Medulla oblongata (tissue), 1 donor: ENCODE results near the gene SBF1.

Source experiments
- DNase-seq: peaks from one replicate; pipeline ENCODE4 v3.0.0-alpha.2; 2015; ENCODE audit errors: extremely low spot score

SBF1 gene

DNA sequence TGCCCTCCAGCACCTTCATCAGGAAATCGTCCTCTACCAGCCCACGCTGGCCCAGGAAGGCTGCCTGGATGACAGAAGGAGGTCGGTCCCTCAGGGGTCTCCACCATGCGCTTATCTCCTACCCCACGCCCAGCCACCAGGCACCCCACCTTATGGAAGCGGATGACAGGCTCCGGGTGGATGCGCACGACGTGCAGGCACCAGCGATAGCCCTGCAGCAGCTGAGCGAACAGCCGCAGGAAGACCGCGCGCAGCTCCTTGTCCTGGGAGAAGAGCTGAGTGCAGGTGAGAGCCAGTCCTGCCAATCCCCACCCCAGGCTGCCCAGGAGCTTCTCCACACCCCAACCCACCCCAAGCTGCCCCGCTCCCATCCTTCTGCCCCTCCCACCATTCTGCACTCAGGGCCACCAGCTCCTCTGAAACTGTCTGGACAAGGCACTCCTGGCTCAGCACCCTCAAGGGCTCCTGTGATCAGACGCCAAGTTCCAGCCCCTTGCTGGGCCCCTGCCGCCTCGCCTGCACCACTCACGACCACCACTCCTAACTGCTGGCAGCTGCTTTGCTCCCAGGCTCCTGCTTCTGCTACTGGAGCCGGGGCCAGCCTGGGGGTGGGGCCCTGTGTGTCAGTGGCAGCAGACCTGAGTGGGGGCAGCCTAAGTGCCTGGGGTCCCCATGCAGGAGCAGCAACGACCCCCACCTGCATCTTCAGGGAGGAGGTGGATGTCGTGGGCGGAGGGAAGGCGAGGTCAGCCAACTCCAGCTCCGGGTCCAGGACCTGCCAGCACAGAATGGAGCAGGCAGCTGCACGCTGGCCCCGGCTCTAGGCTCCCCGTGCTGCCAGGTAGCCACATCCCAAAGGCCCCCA, 9.5 kb downstream of the SBF1 start:
- no peak for DNase-seq

DNA sequence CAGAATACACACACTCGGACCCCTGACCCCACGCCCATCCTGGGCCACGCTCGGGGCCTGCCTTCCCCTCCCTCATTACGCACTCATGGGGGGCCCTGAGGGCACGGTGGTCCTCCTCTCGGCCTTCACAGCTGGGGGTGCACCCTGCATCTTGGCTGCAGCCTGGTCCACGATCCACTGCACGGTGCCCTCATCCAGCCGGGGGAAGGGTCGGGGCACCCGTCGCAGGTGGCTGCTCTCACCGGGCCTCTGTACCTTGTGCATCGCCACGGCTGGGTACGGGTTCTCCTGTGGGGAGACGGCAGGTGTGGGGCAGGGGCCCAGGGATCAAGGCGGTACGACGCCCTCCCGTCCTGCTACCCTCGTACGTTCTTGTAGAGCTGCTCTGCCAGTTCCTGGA, 10.4 kb downstream of the SBF1 start:
- DNase-seq: no peak

DNA sequence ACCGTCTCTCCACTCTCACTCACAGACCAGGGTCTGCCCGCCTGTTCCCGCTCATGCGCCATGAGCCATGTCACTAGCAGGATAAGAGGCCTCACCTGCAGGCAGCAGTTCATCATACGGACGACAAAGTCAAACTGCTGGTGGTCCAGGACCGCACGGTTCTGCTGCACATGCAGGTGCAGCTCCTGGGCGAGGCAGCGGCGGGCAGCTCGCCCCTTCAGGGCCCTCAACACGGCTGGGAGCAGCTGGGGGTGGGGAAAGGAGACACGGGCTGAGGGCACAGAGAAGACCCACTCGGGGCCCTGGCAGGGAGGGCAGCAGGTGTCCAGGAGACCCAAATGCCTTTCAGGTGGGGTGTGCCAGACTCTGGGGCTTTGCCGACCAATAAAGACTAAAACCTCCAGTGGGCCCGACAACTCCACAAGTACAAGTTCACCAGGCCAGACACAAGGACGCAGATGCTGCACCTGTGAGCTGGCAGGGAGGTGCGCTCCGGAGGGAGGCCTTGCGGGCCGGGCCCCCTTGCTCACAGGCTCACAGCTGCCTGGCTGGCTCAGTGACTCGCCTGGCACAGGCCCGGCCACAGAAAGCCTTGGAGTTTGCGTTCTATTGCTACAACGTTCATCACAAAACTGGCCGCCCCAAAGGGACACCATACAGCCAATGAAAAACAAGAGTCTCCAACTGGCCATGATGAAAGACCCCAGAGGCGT, 11.5 kb downstream of the SBF1 start:
- DNase-seq: no peak

DNA sequence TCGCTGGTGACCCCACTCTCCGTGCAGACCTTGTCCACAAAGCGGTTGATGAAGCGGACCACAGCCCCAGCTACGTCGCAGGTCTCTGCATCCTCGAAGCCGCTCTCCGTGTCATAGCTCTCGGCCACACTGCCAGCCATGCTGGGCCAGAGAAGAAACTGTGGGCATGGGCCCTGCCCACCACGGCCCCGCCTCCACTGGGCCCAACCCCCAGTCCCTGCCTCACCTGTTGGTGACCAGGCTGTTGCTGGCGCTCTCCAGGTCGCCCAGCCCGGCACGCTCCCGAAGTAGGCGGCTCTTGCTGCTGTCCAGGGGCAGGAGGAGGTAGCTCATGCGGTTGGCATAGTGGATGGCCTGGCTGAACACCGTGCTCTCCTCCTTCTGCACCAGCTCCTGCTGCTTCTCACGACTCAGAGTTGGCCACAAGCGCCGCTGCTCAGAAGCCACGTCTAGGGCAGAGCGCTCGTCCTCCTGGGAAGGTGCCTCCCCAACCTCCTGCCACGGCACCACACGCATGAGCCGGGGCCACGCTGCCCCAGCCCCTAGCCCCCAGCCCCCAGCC, 12.8 kb downstream of the SBF1 start:
- no peak for DNase-seq

DNA sequence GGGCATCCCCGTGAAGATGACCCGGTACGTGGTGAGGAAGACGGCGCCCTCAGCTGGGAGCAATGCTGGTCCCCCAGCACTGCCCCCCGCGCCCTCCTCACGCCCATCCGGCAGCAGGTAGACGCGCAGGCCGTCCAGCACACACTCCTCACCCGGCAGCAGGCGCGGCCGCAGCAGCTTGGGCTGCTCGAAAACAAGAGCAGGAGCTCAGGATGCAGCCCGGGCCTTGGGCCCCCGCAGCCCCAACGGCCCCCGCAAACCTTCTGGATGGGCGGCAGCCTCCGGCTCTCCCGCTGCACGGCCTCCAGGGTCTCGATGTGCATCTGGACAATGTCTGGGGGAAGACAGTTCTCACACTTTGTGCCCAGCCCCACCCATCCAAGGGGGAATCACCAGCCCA, 13.3 kb downstream of the SBF1 start:
- no peak for DNase-seq

DNA sequence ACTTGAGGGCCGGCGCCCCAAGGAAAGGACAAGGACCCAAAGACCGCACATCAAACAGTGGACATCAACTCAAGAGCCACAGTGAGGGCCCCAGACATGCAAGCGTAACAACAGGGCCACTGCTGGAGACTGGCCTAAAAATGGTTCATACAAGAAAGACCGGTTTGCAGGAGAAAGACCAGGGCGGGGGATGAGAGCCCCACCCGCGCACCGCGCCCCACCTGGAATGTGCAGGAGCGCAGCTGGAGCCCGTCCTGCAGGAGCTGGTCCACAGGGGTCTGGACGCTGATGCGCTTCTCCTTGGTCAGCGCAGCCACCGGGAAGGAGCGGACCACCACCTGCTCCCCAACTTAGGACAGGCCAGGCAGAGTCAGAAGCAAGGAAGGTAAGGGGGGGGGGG, 13.9 kb downstream of the SBF1 start:
- no peak for DNase-seq

DNA sequence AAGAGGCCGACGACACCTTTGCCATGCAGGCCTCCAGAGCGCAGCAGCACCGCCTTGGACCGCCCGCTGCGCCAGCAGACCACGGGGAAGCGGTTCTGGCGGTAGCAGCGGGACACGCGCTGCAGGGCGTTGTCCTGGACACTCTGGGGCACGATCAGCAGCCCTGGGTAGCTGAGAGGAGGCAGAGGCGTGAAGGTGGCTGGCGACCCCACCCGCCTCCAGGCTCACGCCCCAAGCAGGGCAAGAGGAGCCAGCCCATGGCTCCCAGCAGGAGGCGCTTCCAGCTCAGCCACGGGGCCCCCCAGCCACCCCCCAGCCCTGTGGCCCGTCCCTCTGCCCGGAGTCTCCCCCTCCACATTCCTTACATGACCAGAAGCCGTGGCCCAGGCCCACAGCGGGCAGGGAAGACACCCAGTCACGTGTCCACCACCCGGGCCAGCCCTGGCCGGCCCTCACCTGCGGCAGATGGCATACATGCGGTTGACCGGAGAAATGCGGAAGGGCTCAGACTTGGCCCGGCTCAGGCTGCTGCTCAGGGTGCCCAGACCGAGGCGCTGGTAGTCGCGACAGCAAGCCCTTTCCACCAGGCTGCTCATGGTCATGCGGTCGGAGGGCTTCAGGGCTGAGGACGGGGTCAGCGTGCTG, 15.2 kb downstream of the SBF1 start:
- no peak for DNase-seq

DNA sequence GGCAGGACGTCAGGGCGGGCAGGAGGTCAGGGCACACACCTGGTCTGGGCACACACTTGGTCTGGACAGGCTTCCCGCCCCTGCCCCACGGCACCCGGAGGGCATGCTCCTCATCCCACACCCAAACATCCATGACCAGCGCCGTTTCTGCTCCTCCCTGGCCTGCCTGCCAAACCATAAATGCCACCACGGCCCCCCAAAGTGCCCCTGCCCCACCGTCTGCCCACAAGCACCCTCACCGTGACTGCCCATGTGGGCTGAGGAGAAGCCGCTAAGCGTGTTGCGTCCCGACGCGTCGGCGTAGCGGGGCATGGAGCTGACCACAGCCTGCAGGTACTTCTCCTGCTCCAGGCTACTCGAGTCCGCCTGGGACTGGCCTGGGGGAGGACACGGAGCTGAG, 15.8 kb downstream of the SBF1 start:
- no peak for DNase-seq

DNA sequence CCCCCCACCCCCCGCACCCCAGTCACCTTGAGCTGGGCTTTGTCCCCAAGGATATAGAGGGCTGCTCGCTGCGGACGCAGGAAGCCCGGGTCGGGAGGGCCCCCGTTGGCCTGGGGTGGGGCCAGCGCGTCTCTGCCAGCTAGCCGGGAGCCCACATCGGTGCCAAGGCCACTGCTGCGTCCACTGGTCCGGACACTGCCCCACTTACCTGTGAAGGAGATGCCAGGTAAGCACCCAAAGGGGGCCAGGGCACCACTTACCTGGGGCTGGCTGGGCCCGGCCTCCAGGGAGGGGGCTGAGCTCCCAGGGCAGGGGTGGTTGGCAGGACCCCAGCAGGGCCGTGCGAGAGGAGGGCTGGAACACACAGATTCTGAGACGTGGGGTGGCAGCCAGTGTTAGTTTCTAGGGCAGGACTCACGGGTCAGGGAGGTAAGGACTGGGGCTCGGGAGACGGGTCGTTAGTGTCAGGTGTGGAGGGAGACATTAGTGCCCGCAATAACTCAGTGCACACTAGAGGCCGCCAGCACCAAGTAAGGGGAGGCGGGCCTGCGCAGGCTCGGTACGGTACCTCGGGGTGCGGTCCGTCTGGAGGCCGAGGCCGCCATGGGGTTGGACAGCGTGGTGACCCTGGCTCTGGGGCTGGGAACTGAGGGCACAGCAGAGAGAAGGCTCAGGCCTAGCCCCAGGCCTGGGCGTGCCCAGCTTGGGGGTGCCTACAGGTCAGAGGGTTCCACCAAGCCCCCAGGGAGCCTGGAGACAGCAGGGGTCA, 18.2 kb downstream of the SBF1 start:
- DNase-seq: no peak

DNA sequence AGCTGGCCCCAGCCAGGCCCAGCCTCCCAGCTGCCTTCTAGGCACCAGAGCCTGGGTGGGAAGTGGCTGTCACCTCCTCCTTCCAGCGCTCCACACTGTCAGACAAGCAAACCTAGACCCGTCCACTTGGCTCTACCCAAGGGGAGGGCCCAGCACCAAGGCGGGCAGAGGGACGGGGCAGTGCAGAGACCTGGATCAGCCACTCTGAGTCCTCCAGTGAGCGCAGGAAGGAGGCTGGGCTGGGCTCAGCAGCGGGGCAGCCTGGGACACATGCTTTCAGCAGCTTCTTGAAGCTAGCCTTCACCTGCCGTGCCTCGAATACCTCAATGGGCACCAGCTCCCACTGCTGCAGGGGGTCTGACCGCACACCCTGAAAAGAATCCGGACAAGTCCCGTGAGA, 18.8 kb downstream of the SBF1 start:
- DNase-seq: no peak

DNA sequence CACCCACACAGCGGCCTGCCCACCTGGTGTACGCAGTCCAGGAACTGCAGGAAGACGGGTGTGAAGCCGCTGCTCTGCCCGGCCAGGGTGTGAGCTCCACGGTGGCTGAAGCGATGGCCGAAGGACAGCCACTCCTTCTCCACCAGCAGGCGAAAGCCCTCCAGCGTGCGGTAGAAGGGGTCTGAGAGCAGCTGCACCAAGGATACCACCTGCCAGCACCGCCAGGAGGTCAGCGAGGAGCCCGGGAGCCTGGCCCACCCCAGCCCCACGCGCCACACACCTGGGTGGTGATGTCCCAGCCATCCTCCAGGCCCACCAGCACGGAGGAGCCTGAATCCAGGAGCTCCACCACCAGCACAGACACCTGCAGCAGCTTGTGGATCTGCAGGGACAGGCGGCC, 19.6 kb downstream of the SBF1 start:
- DNase-seq: no peak

DNA sequence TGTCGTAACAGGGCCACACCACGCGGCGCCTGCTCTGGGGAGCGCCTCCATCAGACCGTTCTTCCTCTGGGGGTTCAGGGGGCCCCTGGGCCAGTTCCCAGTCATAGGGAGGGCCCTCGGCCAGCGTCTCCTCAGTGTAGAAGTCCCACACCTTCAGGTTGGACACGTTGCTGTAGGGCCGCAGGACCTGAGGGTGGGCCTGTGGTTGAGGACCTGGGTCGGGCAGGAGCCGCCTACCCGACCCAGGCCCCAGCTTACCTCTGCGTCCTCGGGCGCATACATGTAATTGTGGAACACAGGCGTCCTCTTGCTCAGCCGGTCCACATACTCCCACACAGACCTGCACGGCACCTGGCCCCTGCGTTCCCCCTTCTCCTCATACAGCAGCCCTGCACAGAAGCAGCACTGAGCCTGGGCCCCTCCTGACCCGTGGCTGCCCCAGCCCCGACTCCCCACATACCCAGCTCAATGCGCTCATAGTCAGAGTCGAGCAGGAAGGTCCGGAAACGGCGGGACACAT, 20.2 kb downstream of the SBF1 start:
- no peak for DNase-seq

DNA sequence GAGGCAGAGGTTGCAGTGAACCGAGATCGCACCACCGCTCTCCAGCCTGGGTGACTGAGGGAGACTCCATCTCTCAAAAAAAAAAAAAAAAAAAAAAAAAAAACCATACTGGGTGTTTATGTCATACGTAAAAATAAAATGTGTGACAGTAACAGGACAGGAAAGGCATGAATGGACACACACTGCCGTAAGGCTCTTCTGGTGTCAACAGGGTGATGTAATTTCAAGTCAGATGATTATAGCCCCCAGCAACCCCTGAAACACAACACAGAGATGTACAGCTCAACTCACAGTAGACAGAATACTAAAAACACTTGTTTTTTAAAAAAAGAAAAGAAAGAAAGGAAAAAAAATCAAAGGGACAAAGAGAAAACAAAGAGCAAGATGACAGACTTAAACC, 22.2 kb downstream of the SBF1 start:
- no peak for DNase-seq

DNA sequence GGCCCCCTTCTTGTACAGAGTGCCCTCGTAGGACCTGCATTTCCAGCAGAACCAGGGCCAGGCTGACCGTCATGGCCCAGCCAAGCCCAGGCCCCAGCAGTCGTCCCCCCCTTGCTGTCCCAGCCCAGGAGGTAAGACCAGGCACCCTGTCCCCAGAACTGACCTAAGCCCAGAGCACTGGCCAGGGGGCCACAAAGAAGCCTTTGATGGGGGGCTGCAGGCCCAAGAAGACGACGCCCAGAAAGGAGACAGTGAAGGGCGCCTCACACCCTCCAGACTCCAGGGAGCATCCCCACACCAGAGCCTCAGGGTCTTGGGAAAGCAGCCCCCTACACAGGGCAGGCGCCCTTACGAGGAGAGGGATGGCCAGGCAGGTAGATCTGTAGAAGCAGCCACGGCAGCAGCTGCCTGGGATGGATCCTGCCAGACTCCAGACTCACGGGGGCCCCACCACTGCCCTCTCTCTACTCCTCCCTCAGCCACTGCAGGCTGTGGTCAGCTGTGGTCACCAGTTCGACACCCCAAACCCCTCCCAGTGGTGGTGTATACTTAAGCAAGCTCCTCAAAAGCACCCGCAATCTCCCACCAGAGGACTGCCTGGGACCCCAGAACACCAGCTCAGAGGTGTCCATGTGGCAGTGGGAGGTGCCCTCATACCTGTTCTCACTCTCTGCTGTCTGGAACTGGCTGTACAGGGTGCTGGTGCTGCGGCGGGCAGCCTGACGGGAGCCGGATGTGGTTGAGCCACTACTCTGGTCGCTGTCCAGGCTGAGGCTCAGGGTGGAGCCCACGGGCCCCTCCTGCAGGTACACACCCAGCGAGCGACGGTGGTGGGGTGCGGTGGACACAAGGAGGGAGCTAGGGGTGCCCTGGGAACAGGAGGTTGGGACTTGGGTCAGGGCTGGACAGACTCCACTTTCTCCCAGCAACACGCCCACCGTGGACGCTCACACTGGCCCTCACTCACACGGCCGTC, 27.0 kb downstream of the SBF1 start:
- no peak for DNase-seq

DNA sequence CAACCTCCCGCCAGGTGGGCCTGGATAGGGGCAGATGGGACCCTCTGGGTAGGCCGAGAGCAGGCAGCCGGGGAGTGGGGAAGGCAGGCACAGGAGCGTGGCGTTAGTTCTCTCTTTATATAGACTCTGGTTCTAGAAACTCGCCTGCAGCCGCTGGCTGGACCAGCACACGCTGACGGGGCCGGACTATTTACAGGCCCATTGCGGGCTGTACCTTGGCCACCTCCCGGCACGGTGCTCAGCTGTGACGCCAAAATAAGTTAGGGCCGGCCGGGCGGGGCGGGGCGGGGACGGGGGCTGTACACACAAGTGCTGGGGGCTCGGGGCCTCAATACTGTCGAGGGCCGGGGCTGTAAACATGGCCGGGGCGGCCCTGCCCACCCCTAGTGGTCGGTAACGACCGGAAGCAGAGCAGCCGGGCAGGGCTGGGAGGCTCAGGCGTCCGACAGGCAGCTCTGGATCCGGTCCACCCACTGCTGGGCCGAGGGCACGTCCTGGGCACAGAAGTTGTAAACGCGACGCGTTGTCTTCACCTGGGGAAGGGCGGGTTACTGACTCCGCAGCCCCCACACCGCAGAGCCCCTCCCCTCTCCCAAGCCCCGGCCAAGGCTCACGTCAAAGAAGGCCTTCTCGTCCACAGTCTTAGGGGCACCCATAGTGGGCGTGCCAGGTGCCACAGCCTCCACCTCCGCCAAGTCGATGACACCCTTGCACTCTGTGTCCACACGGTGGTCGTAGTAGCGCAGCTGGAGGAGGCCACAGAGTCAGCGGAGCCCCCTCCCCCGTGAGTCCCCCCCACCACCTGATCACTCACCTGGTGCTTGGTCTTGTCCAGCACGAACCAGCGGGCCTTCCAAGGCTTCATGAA, 27.9 kb downstream of the SBF1 start:
- DNase-seq: no peak

DNA sequence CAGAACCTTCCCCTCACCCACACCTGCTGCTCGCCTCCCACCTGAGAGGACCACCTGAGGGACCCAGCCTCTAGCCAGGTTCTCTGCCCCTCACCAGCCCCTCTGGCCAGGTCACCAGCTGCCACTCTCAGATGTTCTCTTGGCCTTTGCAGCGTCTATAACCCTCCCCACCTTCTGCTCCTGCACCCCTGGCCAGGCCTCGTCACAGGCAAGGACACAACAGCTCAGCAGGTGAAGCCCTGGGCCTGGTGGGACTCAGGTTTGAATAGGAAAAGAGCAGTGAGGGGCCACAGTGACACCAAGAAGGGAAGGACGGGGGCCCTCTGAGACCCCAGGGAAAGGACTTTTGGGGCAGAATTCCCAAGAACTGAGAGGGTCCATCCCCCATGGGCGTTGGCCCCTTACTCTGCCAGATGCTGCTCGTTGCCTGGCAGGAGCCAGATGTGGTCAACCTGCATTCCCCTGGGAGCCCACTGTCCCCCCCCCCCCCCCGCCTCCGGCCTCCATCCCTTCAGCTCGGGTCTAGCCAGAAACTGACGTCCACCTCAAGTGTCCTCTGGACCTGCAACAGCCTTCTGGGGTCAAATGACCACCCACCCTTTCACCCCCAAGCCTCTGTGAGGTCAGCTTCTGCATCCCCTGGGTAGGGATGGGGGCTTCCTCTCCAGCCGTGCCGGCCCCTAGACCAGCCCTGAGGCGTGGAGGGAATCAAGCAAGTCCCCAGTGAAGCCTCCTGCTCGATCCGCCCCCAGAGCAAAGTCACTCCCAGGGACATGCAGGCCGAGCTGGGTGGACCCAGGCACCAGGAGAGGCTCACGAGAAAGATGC, 28.7 kb downstream of the SBF1 start:
- no peak for DNase-seq

DNA sequence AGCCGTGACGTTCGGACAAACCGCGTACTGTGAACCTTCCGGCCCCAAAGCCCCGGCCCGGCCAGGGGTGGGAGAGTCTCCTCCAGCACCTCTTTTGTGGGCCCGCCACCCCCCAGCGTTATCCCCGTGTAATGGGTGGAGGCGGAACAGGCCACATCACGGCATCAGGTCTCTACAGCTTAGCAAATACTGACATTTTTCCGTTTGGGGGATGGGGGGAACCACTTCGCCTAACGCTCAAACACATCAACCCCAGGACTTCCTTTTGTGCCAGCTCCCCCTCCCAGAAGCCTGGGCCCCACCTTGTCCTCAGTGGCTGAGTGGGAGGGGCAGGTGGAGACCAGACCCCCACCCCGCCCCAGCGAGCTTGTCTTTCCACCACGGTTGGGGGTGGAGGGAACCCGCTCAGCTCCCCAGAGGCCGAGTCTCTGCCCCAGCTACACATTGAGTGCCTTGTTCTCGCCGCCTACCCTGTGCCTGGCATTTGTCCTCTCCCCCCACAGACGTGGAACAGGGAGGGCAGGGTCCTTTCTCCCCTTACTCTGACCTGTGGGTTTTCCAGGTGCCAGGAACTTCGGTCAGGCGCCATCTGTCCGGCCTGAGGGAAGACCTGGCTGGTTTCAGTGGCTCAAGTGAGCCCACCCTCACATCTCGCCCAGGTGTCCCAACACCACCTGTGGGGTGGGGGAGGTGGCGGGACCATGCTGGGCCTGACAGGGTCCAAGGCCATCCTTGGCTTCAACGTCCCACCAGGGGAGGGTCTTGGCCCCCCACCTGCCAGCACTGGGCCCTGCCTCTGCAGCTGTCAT, 29.6 kb downstream of the SBF1 start:
- DNase-seq: no peak

DNA sequence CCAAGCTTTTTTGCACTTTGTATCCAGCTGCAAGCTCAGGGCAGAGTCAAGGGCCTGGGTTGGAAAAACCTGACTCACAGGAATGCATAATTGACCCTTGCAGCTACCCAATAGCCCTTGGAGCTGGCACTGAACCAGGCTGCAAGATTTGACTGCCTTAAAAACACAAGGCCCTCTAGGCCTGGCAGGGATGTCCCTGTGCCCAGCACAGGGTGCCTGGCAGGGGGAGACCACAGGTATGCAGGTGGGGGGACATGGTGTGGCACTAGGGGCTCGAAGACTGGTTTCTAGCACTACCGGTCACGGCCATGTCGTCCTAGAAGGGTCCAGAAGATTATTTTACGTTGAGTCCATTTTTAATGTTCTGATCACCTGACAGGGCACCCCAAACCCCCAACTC, 30.2 kb downstream of the SBF1 start:
- no peak for DNase-seq
